PFSK-1 (cell line): ENCODE measurements around the gene EIPR1.

ENCODE experiments used
- FOXP2 ChIP-seq: optimal IDR thresholded peaks from 2 replicates; pipeline ENCODE3; 2011; ENCODE audit warnings: borderline replicate concordance, control low read depth, inconsistent platforms; ENCODE audit not compliant: insufficient read depth; ENCODE audit errors: extremely low read length, extremely low read depth
- POLR2AphosphoS5 ChIP-seq: IDR thresholded peaks from 2 replicates; pipeline ENCODE4 v1.6.1; 2012; ENCODE audit warnings: low read depth, mild to moderate bottlenecking, control low read depth, low read length, moderate library complexity
- REST ChIP-seq, 2 experiments: IDR thresholded peaks; 2 replicates each; pipeline versions ENCODE4 v1.6.1 to v1.8.0; 2011 to 2012; ENCODE audit warnings: low read depth in 2 of 2, low read length in 2 of 2, control low read depth in 1 of 2, inconsistent platforms in 1 of 2, mild to moderate bottlenecking in 1 of 2, moderate library complexity in 1 of 2; ENCODE audit not compliant: insufficient read depth in 1 of 2
- SIN3A ChIP-seq: IDR thresholded peaks from 2 replicates; pipeline ENCODE4 v1.6.1; 2012; ENCODE audit warnings: mild to moderate bottlenecking, low read length, moderate library complexity, borderline replicate concordance; ENCODE audit not compliant: insufficient read depth
- TAF1 ChIP-seq: IDR thresholded peaks from 2 replicates; pipeline ENCODE4 v1.6.1; 2012; ENCODE audit warnings: low read length, control low read depth, borderline replicate concordance; ENCODE audit not compliant: insufficient read depth

EIPR1 gene

GRCh38 chr2:3192281-3192818 is 185.3 kb downstream of the EIPR1 start:
- TF ChIP-seq REST (IDR thresholded peaks at IDR 0.05; ENCODE audit: insufficient read depth in 1 of 2, low read depth in 2 of 2, low read length in 2 of 2), result no peak
- TF ChIP-seq FOXP2, result no peak
- TF ChIP-seq SIN3A, result no peak
- no peak for TF ChIP-seq POLR2AphosphoS5
- no peak for TF ChIP-seq TAF1

GRCh38 chr2:3189961-3190360 is 187.7 kb downstream of the EIPR1 start:
- TF ChIP-seq POLR2AphosphoS5, result no peak
- TF ChIP-seq SIN3A, result no peak
- no peak for TF ChIP-seq REST (IDR thresholded peaks at IDR 0.05; ENCODE audit: insufficient read depth in 1 of 2, low read depth in 2 of 2, low read length in 2 of 2)
- TF ChIP-seq TAF1, result no peak
- TF ChIP-seq FOXP2, result no peak

DNA sequence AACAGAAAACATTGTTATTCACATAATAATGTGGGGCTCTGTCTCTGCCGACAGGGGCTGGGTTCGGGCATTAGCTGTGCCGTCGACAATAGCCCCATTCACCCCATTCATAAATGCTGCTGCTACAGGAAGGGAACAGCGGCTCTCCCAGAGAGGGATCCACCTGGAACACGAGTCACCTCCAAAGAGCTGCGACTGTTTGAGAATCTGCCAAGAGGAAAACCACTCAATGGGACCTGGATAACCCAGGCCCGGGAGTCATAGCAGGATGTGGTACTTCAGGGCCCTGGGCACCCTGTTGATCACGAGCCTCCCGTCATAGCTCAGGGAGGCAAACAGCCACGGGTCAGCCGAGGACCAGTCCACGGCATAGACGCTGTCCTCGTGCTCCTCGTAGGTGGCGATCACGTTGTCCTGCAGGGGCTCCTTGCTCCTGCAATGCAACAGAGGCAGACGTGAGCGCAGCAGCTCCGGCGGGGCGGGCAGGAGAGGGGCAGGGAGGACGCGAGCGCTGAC is 188.5 kb downstream of the EIPR1 start:
- no peak for TF ChIP-seq TAF1
- TF ChIP-seq SIN3A, result no peak
- no peak for TF ChIP-seq REST (IDR thresholded peaks at IDR 0.05; ENCODE audit: insufficient read depth in 1 of 2, low read depth in 2 of 2, low read length in 2 of 2)
- TF ChIP-seq POLR2AphosphoS5, result no peak
- TF ChIP-seq FOXP2, result no peak

- TF ChIP-seq TAF1, result no peak
- TF ChIP-seq POLR2AphosphoS5, result no peak
- no peak for TF ChIP-seq REST (IDR thresholded peaks at IDR 0.05; ENCODE audit: insufficient read depth in 1 of 2, low read depth in 2 of 2, low read length in 2 of 2)
- no peak for TF ChIP-seq FOXP2
- TF ChIP-seq SIN3A, result no peak
Measured at GRCh38 chr2:3188405-3188946, 189.1 kb downstream of the EIPR1 start.
